Vagina (tissue), 2 donors: ENCODE results near the gene ATP11A. TPM values are rescaled to one million over a fixed set of nuclear protein-coding genes. Genes with fewer than 3 reads are reported as not detected.

Experiments
- DNase-seq, 2 donors: peaks; one replicate each; pipeline ENCODE4 v3.0.0-alpha.2; 2017; ENCODE audit errors: extremely low spot score in 2 of 2
- H3K27ac ChIP-seq: fragments of 200-600 bp; sonication (generic); one replicate; pipeline ENCODE4 v1.5.1; 2019
- H3K27me3 ChIP-seq: fragments of 200-600 bp; sonication (generic); one replicate; pipeline ENCODE4 v1.5.1; 2019
- H3K36me3 ChIP-seq, 2 donors: fragments of 200-600 bp; sonication (generic); one replicate each; pipeline ENCODE4 v1.5.1; 2017 to 2019
- H3K4me1 ChIP-seq: fragments of 200-600 bp; sonication (generic); one replicate; pipeline ENCODE4 v1.5.1; 2019
- H3K4me3 ChIP-seq, 2 donors: fragments of 200-600 bp; sonication (generic); 1 replicate in 1 of 2; 2 replicates in 1 of 2; pipeline ENCODE4 v1.5.1; 2016 to 2019
- H3K9me3 ChIP-seq: fragments of 200-600 bp; sonication (generic); one replicate; pipeline ENCODE4 v1.5.1; 2019
- POLR2A ChIP-seq, 2 donors: fragments of 450-650 bp; IDR thresholded peaks; one replicate each; pipeline ENCODE4 v1.6.1; 2017; ENCODE audit warnings: antibody characterized with exemption in 2 of 2, mild to moderate bottlenecking in 2 of 2, moderate library complexity in 2 of 2
- POLR2AphosphoS5 ChIP-seq, 2 donors: sonication (generic); formaldehyde crosslinking; IDR thresholded peaks; one replicate each; pipeline ENCODE4 v1.9.0; 2017; ENCODE audit warnings: antibody characterized with exemption in 2 of 2, mild to moderate bottlenecking in 2 of 2, low read depth in 1 of 2; ENCODE audit not compliant: insufficient read depth in 1 of 2
- intact Hi-C: fragments of 100-400 bp; cut with DNase I; formaldehyde crosslinking; loops from one replicate; pipeline ENCODE4 v1.15.1; 2023
- total RNA-seq: library from RNA; depleted of rRNA; stranded (reverse); fragments of >200 nt; gene quantifications from one replicate; pipeline ENCODE4 v1.2.3, GENCODE V29; 2016
- TF ChIP-seq, protein P1 (sequence below), 3 experiments: fragments of 450-650 bp in 2 of 3; fragments of 200-600 bp in 1 of 3; sonication (generic) in 1 of 3; IDR thresholded peaks; one replicate each; pipeline ENCODE4 v1.5.1; 2017 to 2019; ENCODE audit warnings: antibody characterized with exemption in 3 of 3, mild to moderate bottlenecking in 2 of 3, moderate library complexity in 2 of 3

The ATP11A gene
- total RNA-seq, 1 donor from 2014 or later: 33.4 TPM

DNA sequence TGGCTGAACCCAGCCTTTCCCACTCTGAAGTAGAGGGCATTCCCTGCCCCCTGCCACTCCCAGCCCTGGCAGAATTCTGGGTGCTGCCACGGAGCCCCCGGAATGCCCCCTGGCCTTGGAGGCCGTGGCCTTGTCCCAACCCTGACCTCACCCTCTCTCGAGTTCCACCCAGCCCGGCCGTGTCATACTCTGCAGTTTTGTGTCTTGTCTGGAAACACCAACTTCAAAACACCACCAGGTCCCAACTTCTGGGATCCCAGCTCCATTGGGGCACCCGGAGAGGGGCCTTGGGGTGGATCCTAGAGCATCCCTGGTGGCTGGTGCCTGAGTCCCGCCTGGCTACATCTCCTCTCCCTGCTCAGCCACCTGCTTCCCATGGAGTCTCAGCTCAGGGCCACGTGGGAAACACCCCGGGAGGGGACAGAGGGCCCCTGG, 197.7 kb downstream of the ATP11A start:
- no peak overlapping the region for H3K4me3 ChIP-seq
- peaks cover 10% of the 10 kb centered on the region for H3K4me1 ChIP-seq
- H3K27ac ChIP-seq: no peak overlapping the region
- intact Hi-C loops: no loop called here
- H3K27me3 ChIP-seq: no peaks in the 10 kb centered on the region
- TF ChIP-seq, protein P1, sequence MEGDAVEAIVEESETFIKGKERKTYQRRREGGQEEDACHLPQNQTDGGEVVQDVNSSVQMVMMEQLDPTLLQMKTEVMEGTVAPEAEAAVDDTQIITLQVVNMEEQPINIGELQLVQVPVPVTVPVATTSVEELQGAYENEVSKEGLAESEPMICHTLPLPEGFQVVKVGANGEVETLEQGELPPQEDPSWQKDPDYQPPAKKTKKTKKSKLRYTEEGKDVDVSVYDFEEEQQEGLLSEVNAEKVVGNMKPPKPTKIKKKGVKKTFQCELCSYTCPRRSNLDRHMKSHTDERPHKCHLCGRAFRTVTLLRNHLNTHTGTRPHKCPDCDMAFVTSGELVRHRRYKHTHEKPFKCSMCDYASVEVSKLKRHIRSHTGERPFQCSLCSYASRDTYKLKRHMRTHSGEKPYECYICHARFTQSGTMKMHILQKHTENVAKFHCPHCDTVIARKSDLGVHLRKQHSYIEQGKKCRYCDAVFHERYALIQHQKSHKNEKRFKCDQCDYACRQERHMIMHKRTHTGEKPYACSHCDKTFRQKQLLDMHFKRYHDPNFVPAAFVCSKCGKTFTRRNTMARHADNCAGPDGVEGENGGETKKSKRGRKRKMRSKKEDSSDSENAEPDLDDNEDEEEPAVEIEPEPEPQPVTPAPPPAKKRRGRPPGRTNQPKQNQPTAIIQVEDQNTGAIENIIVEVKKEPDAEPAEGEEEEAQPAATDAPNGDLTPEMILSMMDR (IDR thresholded peaks at IDR 0.05): no peak
- TF ChIP-seq POLR2A (IDR thresholded peaks at IDR 0.05) (no peak), POLR2AphosphoS5 (IDR thresholded peaks at IDR 0.05; ENCODE audit: insufficient read depth in 1 of 2, low read depth in 1 of 2) (no peak)
- H3K9me3 ChIP-seq: no peaks in the 10 kb centered on the region
- peaks cover 0 to under 1% of the 10 kb centered on the region in 2 donors for H3K36me3 ChIP-seq
- no peak for DNase-seq

DNA sequence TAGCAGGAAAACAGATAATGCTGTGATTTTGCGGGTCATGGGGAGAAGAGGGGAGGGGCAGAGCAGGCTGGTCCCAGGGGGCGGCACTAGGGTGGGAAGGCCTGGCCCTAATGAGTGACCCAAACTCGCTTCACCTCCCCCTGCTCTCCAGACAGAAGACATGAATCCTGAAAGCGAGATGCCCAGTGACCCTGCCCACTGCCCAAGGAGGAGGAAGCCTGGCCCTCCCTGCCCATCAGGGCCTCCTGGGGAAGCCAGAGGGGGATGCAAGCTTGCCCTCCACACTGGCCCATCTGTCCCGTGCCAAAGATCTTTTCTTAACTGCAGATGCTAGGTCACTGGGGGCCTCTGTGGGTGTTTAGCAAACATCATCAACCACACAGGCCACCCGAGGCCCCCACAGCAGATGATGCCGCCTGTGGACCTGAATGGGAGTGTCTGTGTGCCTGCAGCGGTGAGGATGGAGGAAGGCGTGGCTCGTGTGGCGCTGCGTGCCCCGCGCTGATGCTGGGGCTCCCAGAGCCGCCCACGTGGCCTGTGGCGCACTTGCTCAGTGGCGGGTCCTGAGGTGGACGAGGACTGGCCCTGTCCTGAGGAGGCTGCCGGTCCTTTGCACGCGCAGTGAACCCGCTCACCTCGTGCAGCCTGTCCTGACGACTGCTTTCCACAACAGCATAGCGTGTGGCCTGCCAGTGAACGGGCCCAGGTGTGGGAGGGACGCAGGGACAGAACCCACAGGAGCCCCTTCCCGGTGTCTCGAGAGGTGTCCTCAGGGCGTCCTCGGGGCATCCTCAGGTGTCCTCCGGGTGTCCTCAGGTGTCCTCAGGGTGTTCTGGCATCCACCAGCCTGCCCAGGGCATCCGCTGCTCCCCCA, 198.6 kb downstream of the ATP11A start:
- intact Hi-C loops: no loop called here
- H3K4me1 ChIP-seq: peaks cover 12% of the 10 kb centered on the region
- no peaks in the 10 kb centered on the region for H3K27me3 ChIP-seq
- no peak overlapping the region for H3K27ac ChIP-seq
- no peaks in the 10 kb centered on the region for H3K36me3 ChIP-seq
- TF ChIP-seq, protein P1 (IDR thresholded peaks at IDR 0.05): no peak
- TF ChIP-seq POLR2A (IDR thresholded peaks at IDR 0.05): no peak
- TF ChIP-seq POLR2AphosphoS5 (IDR thresholded peaks at IDR 0.05; ENCODE audit: insufficient read depth in 1 of 2, low read depth in 1 of 2): no peak
- DNase-seq: no peak
- no peak overlapping the region for H3K4me3 ChIP-seq
- no peaks in the 10 kb centered on the region for H3K9me3 ChIP-seq

DNA sequence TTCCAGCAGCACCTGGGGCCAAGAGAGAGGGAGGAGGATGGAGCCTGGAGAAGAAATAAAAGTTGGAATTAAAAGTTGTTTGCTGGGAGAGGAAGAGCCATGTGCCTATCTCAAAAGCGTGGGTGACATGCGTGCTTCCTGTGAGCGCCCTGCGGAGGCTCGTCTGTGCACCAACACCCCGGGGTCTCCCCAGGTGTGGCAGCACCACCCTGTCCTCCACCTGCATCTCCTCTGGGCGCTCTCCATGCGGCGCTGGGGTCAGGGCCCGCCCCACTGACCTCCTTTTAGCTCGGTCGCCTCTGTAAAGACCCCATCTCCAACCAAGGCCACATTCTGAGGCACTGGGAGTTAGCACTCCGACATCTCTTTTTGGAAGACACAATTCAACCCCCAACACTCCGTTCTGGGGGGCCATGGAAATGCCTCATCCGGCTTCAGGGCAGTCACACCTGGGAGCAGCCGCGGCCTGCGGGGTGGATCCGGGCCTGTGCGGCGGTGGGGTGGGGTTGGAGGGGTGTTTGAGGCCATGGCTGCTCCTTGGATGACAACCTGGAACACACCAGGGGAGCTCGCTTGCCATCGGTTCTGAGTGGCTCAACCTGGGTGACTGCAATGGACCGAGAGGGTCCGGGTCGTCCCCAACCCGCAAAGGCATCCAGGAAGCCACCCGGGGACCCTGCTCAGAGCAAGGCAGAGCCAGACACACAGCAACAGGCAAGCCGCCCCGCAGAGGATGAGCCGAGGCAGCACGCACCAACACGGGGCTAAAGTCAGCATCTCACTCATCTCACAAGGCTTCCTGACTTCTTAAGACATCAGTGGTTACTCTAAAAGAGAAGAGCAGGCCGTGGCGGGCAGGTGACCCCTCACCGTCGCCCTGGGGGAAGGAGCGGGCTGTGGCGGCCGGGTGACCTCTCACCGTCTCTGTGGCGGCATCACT, 199.8 kb downstream of the ATP11A start:
- Histone ChIP-seq H3K4me3 (no peak overlapping the region), H3K4me1 (peaks cover 20% of the 10 kb centered on the region), H3K9me3 (no peaks in the 10 kb centered on the region), H3K27ac (no peak overlapping the region), H3K27me3 (no peaks in the 10 kb centered on the region), H3K36me3 (no peaks in the 10 kb centered on the region)
- intact Hi-C loops: no loop called here
- DNase-seq: no peak
- TF ChIP-seq POLR2A (IDR thresholded peaks at IDR 0.05) (no peak), POLR2AphosphoS5 (IDR thresholded peaks at IDR 0.05; ENCODE audit: insufficient read depth in 1 of 2, low read depth in 1 of 2) (no peak)
- TF ChIP-seq, protein P1 (IDR thresholded peaks at IDR 0.05): no peak

DNA sequence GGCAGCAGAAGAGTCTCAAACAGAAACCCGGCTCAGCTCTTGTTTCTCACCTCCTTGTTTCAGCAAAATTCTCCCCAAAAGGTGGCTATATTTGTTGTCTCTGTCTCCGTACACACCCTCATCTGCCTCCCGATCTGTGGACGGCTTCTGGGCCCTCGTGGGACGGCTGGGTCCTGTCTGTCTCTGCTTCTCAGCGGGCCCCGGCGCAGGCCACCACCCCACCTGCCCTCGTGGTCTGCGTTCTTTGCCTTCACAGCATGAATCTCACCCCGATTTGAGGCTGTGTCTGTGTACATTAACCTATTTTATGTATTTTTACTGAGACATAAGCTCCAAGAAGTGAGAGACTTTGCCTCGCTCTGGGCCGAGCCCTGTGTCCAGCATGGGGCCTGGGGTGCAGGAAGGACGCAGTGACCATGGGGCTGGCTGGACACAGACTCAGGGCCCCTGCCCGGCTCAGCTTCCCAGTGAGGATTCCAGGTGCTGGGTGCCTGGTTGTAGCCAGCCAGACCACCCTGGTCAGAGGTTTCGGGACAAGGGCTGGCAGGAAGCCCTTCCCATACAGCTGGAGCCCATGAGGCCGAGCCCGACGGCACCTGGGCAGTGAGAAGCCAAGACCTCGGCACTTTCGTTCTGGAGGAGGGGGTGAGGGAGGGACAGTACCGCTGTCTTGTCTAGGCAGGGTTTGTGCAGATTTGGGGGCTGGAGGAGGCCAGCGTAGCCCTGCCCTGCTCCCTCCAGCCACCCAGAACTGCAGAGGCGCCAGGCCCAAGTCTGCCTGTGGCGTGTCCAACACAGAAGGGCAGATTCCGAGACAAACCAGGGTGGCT, 200.7 kb downstream of the ATP11A start:
- H3K9me3 ChIP-seq: no peaks in the 10 kb centered on the region
- H3K36me3 ChIP-seq: no peaks in the 10 kb centered on the region
- H3K4me1 ChIP-seq: peaks cover 28% of the 10 kb centered on the region
- H3K27ac ChIP-seq: no peak overlapping the region
- no peak overlapping the region for H3K4me3 ChIP-seq
- DNase-seq: no peak
- no peaks in the 10 kb centered on the region for H3K27me3 ChIP-seq
- intact Hi-C loops: no loop called here
- TF ChIP-seq POLR2A (IDR thresholded peaks at IDR 0.05) (no peak), POLR2AphosphoS5 (IDR thresholded peaks at IDR 0.05; ENCODE audit: insufficient read depth in 1 of 2, low read depth in 1 of 2) (no peak)
- TF ChIP-seq, protein P1 (IDR thresholded peaks at IDR 0.05): no peak
